ENCODE data around the gene TMEM52B.
A peak's percentile ranks its signal among the peaks of the same experiment; 100 is the strongest.

Gene TMEM52B

DNA sequence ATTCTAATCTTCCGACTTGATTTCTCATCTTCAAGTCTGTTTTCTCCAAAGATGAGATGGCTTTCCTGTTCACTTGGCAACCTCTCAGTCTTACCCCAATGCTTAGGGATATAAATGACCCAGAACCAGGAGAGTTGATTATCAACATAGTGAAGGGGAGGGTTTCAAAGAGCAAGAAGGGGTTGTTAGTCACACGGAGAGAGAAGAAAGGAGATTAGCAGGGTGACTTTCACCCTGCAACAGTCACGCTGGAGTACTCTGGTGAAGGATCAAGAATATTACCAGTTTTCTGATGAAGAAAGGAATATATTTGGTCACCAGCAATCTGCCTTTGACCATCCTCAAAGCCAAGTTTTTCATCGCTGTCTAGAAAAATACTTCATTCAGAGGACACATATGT, at the start of gene TMEM52B:
TSS of gene TMEM52B (plus strand) at position 212 of the 400 bp plus-strand sequence. CDS start 543 bp downstream, outside the sequence.
- no peak for DNase-seq (ENCODE audit: low read depth)

DNA sequence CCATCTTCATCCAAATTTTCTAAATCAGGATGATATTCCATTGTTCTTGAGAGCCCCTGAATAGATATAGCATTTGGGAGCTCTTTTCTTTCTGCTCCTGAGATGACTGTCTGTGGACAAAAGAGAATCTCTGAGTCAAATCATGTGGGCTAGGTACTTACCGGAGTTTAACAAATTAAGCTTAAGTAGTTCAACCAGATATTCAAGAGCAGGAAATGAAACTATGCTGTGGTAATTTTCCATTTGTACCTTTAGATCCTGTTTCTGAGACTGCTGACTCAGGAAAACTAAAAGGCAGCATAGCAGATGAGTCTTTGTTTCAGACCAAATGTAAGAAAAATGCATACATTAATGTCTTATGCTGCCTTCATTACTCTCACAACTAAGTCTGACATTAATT, 48.8 kb upstream of the TMEM52B start, which contains the start of gene CLEC7A:
TSS of gene CLEC7A (minus strand) at position 158 of the 400 bp plus-strand sequence. CDS start at position 41, 117 bp downstream.
- DNase-seq (ENCODE audit: low read depth) = no peak

- no peak for DNase-seq (ENCODE audit: low read depth)
Measured at GRCh38 chr12:10131111-10131690, 47.6 kb upstream of the TMEM52B start.

DNA sequence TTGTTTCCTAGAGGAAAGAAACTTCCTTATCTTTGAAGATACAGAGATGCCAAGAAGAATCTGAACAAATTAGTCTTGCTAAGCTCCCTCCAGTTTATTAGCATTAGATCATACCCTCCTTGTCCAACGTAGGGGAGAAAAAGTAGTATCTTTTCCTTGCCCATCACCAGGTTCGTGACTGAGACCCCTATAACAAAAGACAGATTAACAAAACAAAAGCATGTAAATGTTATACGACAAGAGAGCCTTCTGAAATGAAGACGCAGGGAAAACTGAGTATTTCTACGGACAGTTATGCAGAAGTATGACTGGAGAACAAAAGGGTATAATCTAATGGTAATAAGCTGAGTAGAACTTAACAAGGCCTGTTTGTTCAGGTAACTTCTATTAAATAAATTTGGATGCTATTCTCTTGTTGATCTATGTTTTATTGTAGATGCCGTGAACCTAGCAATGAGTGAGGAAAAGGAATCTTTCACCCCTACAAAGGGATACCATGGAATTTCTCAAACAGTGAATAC, 45.9 kb upstream of the TMEM52B start:
- no peak for DNase-seq (ENCODE audit: low read depth)

- no peak for DNase-seq (ENCODE audit: low read depth)
Measured at GRCh38 chr12:10135126-10135525, 43.7 kb upstream of the TMEM52B start.

DNA sequence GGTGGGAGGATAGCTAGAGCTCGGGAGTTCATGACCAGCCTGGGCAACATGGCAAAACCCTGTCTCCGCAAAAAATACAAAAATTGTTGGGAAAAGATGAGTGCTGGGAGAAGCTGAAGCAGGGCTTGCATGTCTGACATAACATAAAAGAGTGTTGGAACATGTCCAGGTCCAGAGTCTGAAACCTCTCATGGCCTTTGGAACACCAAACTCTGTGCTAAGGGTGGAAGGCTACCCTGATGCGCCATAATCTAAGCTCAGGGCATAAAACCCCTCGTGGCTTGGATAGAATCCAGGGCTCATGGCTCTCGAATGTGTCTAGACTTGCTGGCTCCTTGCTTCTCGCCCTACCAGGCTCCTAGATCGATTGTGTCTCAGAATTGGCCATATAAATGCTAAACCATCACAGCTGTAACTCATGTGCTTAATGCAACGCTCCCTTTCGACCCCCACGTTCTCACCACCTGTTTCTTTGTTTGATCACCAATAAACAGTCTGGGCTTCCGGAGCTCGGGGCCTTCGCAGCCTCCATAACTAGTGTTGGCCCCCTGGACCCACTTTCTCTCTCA, 42.1 kb upstream of the TMEM52B start:
- DNase-seq (ENCODE audit: low read depth) = no peak

DNA sequence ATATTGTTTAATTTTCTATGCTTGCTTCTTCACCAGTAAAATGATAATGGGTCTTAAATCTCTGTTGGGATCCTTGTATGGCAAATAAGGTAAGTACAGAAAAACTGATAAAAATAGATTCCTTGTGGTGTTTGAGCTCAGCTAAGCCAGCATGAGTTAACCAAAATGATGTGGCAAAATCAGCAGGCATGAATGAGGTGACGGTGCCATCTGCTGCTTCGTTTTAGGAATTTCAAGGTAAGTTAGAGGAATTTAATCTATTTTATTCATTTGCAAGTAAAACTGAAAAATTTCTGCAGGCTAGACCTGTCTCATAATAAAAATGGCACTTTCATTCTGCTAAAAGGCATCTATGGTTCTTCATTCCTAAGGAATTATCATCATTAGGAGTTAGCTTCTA, 38.8 kb upstream of the TMEM52B start:
- peak; percentile 42 for DNase-seq (ENCODE audit: low read depth)

GRCh38 chr12:10142976-10143589, 35.7 kb upstream of the TMEM52B start:
- no peak for DNase-seq (ENCODE audit: low read depth)

- DNase-seq (ENCODE audit: low read depth) = peak; percentile 31
Measured at GRCh38 chr12:10147714-10148403, 31.0 kb upstream of the TMEM52B start.

DNA sequence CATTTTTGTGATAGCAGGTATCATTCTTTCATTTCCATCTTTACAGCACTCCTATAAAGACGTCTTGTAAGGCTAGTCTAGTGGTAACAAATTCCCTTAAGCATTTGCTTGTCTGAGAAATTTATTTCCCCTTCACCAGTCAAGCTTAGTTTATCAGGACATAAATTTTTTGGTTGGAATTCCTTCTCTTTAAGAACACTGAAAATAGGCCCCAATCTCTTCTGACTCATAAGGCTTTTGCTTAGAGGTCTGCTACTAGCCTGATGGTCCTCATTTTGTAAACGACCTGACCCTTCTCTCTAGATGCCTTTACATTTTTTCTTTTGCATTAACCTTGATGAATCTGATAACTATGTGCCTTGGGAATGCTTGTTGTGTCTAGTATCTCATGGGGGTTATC, 27.2 kb upstream of the TMEM52B start:
- no peak for DNase-seq (ENCODE audit: low read depth)

DNA sequence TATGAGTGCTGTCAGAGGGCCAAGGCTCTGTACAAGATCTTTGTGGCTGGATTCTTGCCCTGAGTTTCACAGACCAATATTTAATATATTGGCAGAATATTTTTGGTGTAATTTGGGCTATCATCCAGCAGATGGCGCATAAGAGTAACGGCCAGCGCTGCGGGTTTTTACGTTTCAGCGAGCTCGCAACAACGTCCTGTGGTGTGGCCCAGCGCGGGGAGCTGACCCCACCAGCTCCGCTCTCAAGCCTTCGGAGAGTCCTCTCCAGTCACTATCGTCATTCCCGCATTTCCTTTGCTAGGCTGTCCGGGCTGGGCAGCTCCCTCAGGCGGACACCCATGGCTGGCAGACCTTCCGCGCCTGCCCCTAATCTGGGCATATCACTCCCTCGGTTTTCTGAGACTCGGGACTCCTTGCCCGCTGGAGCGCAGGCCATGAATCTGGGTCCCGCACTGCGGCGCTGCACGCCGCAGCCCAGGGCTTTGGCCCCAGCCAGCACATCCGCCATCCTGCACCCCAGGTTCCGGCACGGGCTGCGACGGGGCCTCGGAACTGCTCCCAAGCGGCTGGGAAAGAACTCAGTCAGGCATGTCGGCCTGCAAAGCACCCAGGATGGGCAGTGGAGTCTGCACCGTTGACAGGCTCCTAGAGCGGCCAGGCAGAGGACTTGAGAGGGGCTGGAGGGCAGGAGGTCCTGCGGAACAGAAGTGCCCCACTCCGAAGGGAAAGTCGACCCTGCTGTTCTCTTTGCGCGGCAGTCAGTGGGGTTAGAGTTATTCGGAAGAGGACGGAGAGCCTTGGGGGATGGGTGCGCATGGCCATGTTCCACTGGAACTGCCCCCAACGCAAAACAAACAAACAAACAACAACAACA, 25.3 kb upstream of the TMEM52B start:
- DNase-seq (ENCODE audit: low read depth) = peak; percentile 44

DNA sequence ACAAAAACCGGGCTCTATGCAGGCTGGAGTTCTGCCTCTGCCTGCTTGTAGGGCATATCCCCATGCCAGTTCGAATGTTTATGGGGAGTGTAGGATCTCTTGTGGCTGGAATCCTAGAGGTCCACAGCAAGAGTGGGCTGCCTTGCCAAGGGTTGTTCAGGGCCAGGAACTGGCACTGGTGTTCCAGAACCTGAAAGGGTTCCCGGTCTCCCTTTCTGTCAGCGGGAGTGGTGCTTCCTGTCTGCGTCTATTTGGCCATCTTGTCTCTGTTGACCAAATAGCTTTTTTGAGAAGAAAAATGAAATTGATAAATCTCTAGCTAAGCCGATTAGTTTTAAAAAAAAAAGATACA, 24.7 kb upstream of the TMEM52B start:
- DNase-seq (ENCODE audit: low read depth) = no peak

GRCh38 chr12:10155966-10156365, 22.9 kb upstream of the TMEM52B start:
- no peak for DNase-seq (ENCODE audit: low read depth)

DNA sequence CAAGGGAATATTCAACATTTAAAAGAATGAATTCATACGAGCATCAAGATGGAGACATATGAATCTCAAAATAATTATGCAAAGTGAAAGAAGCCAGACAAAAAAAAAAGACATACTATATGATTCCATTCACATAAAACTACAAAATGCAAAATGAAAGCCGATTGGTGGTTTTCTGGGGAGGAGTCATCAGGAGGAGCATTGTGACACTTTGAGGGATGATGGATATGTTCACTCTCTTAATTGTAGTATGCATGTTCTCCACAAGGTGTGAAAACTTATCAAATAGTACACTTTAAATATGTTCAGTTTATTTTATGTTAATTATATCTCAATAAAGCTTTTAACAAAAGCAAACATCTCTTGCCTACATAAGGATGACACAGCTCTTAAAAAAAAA, 20.4 kb upstream of the TMEM52B start:
- no peak for DNase-seq (ENCODE audit: low read depth)

GRCh38 chr12:10159280-10159679, 19.6 kb upstream of the TMEM52B start:
- DNase-seq (ENCODE audit: low read depth) = no peak

GRCh38 chr12:10160617-10161385, 18.0 kb upstream of the TMEM52B start:
- no peak for DNase-seq (ENCODE audit: low read depth)

- no peak for DNase-seq (ENCODE audit: low read depth)
Measured at GRCh38 chr12:10163084-10163483, 15.7 kb upstream of the TMEM52B start.

GRCh38 chr12:10165421-10165820, 13.4 kb upstream of the TMEM52B start:
- no peak for DNase-seq (ENCODE audit: low read depth)

DNA sequence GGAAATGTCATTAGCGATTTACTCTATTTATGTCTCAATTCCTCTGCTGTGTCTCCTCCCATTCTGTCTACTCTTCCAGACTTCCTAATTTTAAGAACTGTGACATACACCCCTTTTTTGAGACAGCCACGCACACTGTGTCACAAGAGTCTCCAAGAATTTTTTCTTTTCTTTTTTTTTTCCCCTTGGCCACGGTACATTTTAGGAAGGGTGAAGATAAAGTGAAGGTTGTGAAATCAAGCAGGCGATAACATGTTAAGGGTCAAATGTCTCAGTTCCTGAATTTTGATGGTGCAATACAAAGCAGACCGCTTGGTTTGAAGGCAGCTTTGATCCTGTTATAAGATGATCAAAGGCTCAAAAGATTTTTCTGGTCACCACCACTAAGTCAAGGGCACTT, 11.2 kb upstream of the TMEM52B start:
- DNase-seq (ENCODE audit: low read depth) = no peak

DNA sequence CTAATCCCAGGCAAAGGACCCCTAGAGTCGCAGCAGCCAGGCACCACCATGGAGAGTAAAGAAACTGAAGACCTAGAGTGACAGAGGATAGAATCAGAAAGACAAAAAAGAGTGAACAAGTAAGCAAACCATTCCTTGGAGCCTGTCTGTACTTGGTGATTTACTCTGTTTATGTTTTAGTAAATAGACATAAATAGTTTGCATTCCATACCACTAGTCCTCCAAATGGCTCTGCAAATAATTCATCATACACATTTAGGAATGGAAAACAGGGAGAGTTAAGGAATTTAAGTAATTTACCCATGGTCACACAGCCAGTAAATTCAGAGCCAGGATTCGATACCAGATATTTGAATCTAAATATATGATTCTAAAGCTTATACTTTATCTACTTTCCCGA, 9.7 kb upstream of the TMEM52B start:
- DNase-seq (ENCODE audit: low read depth) = no peak

DNA sequence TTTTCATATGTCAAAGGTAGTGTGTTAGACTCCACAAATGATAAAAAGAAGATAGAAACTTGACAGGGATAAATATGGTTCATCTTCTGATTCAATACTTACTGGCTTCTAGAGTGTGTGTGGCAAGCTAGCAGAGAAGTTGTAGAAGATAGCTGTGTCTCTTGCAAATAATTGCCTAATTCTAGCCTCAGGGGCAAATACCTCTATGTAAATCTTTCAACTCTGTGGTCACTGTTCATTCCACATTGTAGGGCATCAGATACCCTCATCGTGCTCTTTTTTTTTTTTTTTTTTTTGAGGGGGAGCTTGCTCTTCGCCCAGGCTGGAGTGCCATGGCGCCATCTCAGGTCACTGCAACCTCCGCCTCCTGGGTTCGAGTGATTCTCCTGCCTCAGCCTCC, 8.6 kb upstream of the TMEM52B start:
- DNase-seq (ENCODE audit: low read depth) = peak; percentile 44
